ENCODE results near the gene RGS14.

- TF ChIP-seq EZH2 (IDR thresholded peaks at IDR 0.05; ENCODE audit: low read depth) (no peak), CTCF (conservative IDR thresholded peaks at IDR 0.05) (no peak)
These were observed 40.2 kb downstream of the RGS14 start for GRCh38 chr5:177397875-177398390.

All from PC-9 (cell line).